ENCODE measurements around the gene TMEM220.

The TMEM220 gene

DNA sequence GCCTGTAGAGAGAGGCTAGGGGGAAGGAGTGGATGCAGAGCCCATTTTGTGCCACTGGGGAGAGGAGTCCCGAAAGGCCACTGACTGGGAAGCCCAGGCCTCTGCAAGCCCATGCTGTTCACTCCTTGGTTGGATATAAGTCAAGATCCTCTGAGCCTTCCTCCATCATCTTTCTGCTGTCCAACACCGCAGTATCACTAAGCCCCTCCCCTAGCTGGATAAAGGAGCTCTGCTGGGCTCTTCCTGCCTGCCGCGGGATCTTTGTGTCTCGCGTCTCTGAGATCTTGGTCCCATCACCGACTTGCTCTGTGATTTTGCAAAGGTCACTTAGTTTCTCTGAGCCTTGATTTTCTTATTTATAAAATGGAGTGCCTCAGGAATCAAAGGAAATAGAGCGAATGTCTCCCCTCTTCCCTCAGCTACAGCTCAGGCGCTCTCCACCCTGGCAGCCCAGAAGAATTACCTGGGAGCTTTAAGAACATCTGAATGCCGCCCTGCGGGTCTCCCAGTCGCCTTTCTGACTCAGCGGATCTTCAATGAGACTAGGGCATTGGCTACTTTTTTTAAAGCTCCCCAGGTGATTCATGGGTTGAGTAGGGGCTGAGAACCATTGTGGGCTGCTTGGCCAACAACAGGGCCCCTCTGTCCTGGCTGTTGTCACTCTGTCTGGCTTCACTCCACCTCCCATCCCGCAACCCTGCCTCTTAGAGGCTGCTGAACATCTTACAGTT lies 25.2 kb upstream of the TMEM220 start:
- no peaks in the 10 kb centered on the region for H3K27me3 ChIP-seq (ENCODE audit: control insufficient read depth, insufficient read depth, low read length)
- no peak for DNase-seq (ENCODE audit: low read depth, low spot score)
- no peak overlapping the region for H3K27ac ChIP-seq (ENCODE audit: low read length)
- H3K36me3 ChIP-seq (ENCODE audit: control insufficient read depth, insufficient read depth, low read length) = no peaks in the 10 kb centered on the region
- H3K4me1 ChIP-seq (ENCODE audit: control insufficient read depth, insufficient read depth, low read length) = peaks cover 2% of the 10 kb centered on the region
- no peak overlapping the region for H3K4me3 ChIP-seq (ENCODE audit: low read length)
- WGBS (ENCODE audit: insufficient coverage, insufficient read length) = no CpG with 5 or more reads among the region's 14 CpGs
- no peaks in the 10 kb centered on the region for H3K9me3 ChIP-seq (ENCODE audit: control insufficient read depth, insufficient read depth, low read length)

DNA sequence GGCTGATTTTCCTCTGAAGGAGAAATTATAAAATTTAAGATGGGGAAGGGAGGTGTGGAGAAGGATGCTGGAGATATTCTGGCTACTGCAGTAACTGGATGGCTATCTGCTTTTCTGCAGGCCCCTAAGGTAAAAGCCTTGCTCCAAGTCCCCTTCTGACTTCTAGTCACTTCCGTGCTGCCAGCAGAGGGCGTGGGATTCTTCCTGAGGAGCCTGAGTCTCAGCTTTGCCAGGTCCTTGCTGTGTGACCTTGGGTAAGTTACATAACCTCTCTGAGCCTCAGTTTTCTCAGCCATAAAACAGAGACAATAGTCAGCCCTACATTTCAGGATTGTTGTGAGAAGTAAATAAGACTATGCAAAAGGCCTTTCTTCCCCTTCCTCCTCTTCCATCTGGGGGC lies 24.3 kb upstream of the TMEM220 start:
- no CpG with 5 or more reads among the region's 2 CpGs for WGBS (ENCODE audit: insufficient coverage, insufficient read length)
- no peak for DNase-seq (ENCODE audit: low read depth, low spot score)
- H3K36me3 ChIP-seq (ENCODE audit: control insufficient read depth, insufficient read depth, low read length) = no peaks in the 10 kb centered on the region

DNA sequence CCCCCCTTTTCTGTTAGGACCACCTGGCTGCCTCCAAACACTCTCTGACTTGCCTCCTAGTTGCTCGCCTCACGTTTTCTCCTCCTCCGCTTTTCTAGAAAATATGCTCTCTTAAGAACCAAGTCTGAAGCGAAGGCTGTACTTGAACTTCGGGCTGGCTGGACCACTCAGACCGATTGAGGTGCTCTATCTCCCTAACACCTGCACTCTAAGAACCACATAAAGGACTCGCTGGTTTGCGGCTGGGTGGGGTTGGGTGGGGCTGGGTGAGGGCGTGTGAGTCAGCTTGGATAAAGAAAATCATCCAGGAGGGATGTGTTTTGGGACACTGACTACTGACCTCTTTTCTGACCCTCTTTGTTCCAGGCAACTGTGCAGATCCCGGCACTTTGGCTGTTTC lies 22.9 kb upstream of the TMEM220 start:
- WGBS (ENCODE audit: insufficient coverage, insufficient read length) = no CpG with 5 or more reads among the region's 10 CpGs
- DNase-seq (ENCODE audit: low read depth, low spot score) = no peak
- Histone ChIP-seq H3K27me3 (ENCODE audit: control insufficient read depth, insufficient read depth, low read length) (no peaks in the 10 kb centered on the region), H3K4me1 (ENCODE audit: control insufficient read depth, insufficient read depth, low read length) (peaks cover 2% of the 10 kb centered on the region), H3K27ac (ENCODE audit: low read length) (no peak overlapping the region), H3K4me3 (ENCODE audit: low read length) (no peak overlapping the region), H3K9me3 (ENCODE audit: control insufficient read depth, insufficient read depth, low read length) (no peaks in the 10 kb centered on the region), H3K36me3 (ENCODE audit: control insufficient read depth, insufficient read depth, low read length) (no peaks in the 10 kb centered on the region)

More for the DNA sequence above, 24.3 kb upstream of the TMEM220 start:
- no peak overlapping the region for H3K4me3 ChIP-seq (ENCODE audit: low read length)
- H3K4me1 ChIP-seq (ENCODE audit: control insufficient read depth, insufficient read depth, low read length) = peaks cover 2% of the 10 kb centered on the region
- H3K27me3 ChIP-seq (ENCODE audit: control insufficient read depth, insufficient read depth, low read length) = no peaks in the 10 kb centered on the region
- no peaks in the 10 kb centered on the region for H3K9me3 ChIP-seq (ENCODE audit: control insufficient read depth, insufficient read depth, low read length)
- H3K27ac ChIP-seq (ENCODE audit: low read length) = no peak overlapping the region

DNA sequence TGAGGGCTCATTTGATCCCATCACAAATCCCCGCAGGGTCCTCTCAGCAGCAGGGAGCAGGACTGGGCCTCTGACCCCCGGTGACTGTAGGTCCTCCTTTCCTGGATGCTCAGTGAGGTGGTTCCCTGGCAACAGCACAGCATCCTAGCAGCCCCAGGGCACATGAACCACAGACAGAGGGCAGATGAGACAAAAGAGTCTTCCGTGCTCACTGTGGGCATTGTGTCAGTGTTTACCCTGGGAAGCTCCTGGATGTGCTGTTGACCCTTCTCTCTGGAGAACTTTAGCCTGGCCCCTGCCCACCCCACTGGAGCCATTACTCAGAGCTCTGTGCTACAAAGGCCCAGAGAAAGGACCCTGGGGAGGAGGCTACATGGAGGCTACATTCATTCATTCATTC lies 21.7 kb upstream of the TMEM220 start:
- no peaks in the 10 kb centered on the region for H3K9me3 ChIP-seq (ENCODE audit: control insufficient read depth, insufficient read depth, low read length)
- H3K36me3 ChIP-seq (ENCODE audit: control insufficient read depth, insufficient read depth, low read length) = no peaks in the 10 kb centered on the region
- H3K27ac ChIP-seq (ENCODE audit: low read length) = no peak overlapping the region
- no peak for DNase-seq (ENCODE audit: low read depth, low spot score)
- H3K27me3 ChIP-seq (ENCODE audit: control insufficient read depth, insufficient read depth, low read length) = no peaks in the 10 kb centered on the region
- WGBS (ENCODE audit: insufficient coverage, insufficient read length) = no CpG with 5 or more reads among the region's 3 CpGs
- H3K4me3 ChIP-seq (ENCODE audit: low read length) = no peak overlapping the region
- peaks cover 2% of the 10 kb centered on the region for H3K4me1 ChIP-seq (ENCODE audit: control insufficient read depth, insufficient read depth, low read length)

DNA sequence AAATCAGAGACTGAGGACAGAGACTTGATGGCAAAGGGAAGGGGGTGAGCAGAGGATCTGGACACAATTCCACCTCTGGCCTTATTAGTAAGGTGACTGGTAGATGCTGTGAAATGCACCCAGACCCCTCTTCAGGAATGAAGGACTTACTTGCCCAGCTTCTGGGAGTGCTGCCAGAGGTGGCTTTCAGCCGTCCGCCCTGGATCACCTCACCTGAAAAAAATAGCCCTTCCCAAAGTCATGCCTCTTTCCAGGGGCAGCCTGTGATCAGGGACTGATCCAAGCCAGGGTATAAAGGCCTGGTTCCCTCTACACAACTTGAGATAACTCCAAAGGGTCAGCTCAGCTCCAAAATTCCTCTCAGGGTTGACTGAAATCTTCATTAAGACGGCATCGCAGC lies 20.4 kb upstream of the TMEM220 start:
- H3K36me3 ChIP-seq (ENCODE audit: control insufficient read depth, insufficient read depth, low read length) = no peaks in the 10 kb centered on the region
- H3K9me3 ChIP-seq (ENCODE audit: control insufficient read depth, insufficient read depth, low read length) = no peaks in the 10 kb centered on the region
- no peaks in the 10 kb centered on the region for H3K4me1 ChIP-seq (ENCODE audit: control insufficient read depth, insufficient read depth, low read length)
- H3K4me3 ChIP-seq (ENCODE audit: low read length) = no peak overlapping the region
- WGBS (ENCODE audit: insufficient coverage, insufficient read length) = no CpG with 5 or more reads among the region's 4 CpGs
- no peaks in the 10 kb centered on the region for H3K27me3 ChIP-seq (ENCODE audit: control insufficient read depth, insufficient read depth, low read length)
- DNase-seq (ENCODE audit: low read depth, low spot score) = no peak
- no peak overlapping the region for H3K27ac ChIP-seq (ENCODE audit: low read length)

DNA sequence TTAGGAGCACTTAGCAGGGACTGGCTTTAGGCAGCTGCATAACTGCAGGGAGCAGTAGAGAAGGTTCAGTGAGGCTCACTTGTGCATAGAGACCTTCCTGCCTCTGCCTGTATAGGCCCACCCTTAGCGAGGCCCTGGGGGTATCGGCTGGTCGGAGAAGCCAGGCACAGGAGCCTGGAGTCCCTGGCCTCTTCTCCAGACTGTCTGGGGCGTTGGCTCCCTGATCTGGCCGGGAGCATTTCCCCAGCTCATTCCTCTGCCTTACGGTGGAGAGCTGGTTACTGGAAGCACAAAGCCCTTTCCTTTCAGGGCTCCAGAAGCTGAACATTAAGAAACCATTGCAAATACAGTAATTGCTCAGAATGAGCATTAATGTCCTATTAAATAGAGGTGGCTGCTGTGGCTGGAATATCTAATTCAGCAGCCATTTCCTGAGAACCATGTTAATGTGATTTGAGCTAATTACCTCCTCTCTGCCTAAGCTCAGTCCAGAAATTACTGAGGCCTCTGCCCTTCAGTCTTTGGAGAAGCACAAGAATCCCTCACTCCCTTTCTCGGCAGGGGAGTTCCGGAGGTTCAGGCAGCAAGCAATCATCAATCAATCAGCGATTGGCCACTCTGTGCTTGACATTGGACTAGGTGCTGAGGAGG lies 18.8 kb upstream of the TMEM220 start:
- no peaks in the 10 kb centered on the region for H3K36me3 ChIP-seq (ENCODE audit: control insufficient read depth, insufficient read depth, low read length)
- no peak overlapping the region for H3K4me3 ChIP-seq (ENCODE audit: low read length)
- H3K9me3 ChIP-seq (ENCODE audit: control insufficient read depth, insufficient read depth, low read length) = no peaks in the 10 kb centered on the region
- no peak overlapping the region for H3K27ac ChIP-seq (ENCODE audit: low read length)
- DNase-seq (ENCODE audit: low read depth, low spot score) = no peak
- no CpG with 5 or more reads among the region's 9 CpGs for WGBS (ENCODE audit: insufficient coverage, insufficient read length)
- H3K27me3 ChIP-seq (ENCODE audit: control insufficient read depth, insufficient read depth, low read length) = no peaks in the 10 kb centered on the region
- no peaks in the 10 kb centered on the region for H3K4me1 ChIP-seq (ENCODE audit: control insufficient read depth, insufficient read depth, low read length)

DNA sequence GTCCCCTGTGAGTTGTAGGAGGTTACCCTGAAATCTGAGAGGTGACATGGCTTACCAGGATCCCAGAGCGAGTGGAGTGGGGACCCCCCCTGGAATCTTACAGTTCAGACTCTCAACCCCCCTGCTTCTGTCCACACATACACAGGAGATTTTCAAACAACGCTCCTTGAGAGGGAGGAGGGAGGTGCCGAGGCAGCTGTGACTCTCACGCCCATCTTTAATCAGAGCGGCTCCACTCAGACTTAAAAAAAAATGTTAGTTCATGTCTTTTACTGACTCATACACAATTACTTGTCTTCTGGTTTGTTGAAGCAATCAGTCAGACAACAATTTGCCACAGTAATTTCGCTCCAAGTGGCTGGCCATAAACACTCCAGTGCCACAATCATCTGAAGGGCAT lies 15.4 kb upstream of the TMEM220 start:
- Histone ChIP-seq H3K36me3 (ENCODE audit: control insufficient read depth, insufficient read depth, low read length) (no peaks in the 10 kb centered on the region), H3K4me1 (ENCODE audit: control insufficient read depth, insufficient read depth, low read length) (no peaks in the 10 kb centered on the region)
- WGBS (ENCODE audit: insufficient coverage, insufficient read length) = no CpG with 5 or more reads among the region's 6 CpGs

DNA sequence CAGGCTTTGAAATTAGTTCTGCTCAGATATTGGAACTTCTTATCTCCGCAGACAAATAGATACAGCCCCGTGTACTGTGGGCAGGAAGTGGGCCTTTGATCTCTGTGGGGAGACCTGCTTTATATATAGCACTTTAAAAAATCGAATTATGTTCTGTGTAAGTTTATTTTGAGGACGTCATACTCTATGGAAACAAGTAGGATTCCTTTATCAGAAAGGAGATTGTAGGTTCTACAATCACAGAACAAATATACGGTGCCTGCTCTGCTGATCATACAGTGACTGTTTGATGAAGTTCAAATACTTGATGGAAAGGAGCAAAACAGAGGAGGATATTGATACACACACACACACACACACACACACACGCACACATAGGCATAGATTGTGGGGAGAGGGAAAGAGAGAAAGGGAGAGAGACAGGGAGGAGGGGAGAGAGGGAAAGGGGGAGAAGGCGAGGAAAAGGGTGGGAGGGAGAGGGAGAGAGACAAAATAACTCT lies 14.7 kb upstream of the TMEM220 start:
- no peak overlapping the region for H3K4me3 ChIP-seq (ENCODE audit: low read length)
- WGBS (ENCODE audit: insufficient coverage, insufficient read length) = no CpG with 5 or more reads among the region's 7 CpGs
- H3K9me3 ChIP-seq (ENCODE audit: control insufficient read depth, insufficient read depth, low read length) = no peaks in the 10 kb centered on the region
- no peaks in the 10 kb centered on the region for H3K4me1 ChIP-seq (ENCODE audit: control insufficient read depth, insufficient read depth, low read length)
- DNase-seq (ENCODE audit: low read depth, low spot score) = no peak
- H3K27ac ChIP-seq (ENCODE audit: low read length) = no peak overlapping the region
- H3K27me3 ChIP-seq (ENCODE audit: control insufficient read depth, insufficient read depth, low read length) = no peaks in the 10 kb centered on the region
- H3K36me3 ChIP-seq (ENCODE audit: control insufficient read depth, insufficient read depth, low read length) = no peaks in the 10 kb centered on the region

More for the DNA sequence above, 15.4 kb upstream of the TMEM220 start:
- Histone ChIP-seq H3K27me3 (ENCODE audit: control insufficient read depth, insufficient read depth, low read length) (no peaks in the 10 kb centered on the region), H3K4me3 (ENCODE audit: low read length) (no peak overlapping the region), H3K9me3 (ENCODE audit: control insufficient read depth, insufficient read depth, low read length) (no peaks in the 10 kb centered on the region), H3K27ac (ENCODE audit: low read length) (no peak overlapping the region)
- no peak for DNase-seq (ENCODE audit: low read depth, low spot score)

DNA sequence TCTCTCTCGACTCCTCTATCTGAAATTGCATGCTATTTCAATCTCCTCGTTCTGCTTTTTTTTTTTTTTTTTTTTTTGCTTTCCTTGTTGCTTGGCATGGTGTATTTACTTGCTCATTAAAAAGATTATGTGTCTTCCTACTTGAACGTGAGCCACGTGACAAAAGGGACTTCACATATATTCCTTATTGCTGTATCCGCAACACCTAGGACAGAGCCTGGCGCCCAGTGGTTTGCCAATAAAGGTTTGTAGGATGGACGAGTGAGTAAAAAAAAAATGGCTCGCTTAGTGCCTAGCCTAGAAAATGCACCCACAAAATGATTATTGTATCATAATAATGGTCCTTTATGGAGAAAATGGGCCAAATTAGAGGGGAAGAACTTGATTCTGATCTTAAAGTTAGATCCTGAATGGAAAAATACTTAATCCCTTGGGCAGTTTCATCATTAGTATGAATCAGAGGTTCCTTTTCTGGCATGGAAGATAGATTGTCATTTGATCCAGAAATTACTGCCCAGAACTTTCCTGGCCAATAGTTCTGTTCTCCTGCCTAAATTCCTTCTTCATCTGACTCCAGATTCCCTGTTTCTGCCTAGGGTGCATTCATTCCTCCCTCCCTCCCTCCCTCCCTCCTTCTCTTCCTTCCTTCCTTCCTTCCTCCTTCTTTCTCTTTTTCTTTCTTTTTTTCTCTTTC lies 13.6 kb upstream of the TMEM220 start:
- Histone ChIP-seq H3K9me3 (ENCODE audit: control insufficient read depth, insufficient read depth, low read length) (no peaks in the 10 kb centered on the region), H3K36me3 (ENCODE audit: control insufficient read depth, insufficient read depth, low read length) (no peaks in the 10 kb centered on the region), H3K27ac (ENCODE audit: low read length) (no peak overlapping the region), H3K4me1 (ENCODE audit: control insufficient read depth, insufficient read depth, low read length) (no peaks in the 10 kb centered on the region; the same call in 1 of the 2 replicates), H3K4me3 (ENCODE audit: low read length) (no peak overlapping the region), H3K27me3 (ENCODE audit: control insufficient read depth, insufficient read depth, low read length) (no peaks in the 10 kb centered on the region)
- no CpG with 5 or more reads among the region's 8 CpGs for WGBS (ENCODE audit: insufficient coverage, insufficient read length)
- DNase-seq (ENCODE audit: low read depth, low spot score) = no peak

DNA sequence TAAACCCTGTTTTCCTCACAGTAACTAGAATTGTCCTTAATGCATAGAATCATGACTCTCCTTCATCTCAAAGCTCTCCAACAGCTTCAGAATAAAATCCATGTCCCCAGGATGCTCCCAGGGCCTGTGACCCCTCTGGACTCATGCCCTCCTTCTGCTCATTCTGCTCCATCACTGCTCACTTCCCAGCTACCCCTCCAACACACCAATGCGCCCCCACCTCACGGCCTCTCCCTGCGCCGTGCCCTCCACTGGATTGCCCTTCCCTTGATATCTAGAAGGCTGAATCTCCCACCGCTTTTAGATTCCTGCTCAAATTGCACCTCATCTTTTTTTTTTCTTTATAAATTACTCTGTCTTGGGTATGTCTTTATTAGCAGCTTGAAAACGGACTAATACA lies 12.6 kb upstream of the TMEM220 start:
- no peaks in the 10 kb centered on the region for H3K27me3 ChIP-seq (ENCODE audit: control insufficient read depth, insufficient read depth, low read length)
- no peak overlapping the region for H3K4me3 ChIP-seq (ENCODE audit: low read length)
- no peak overlapping the region for H3K27ac ChIP-seq (ENCODE audit: low read length)
- no peaks in the 10 kb centered on the region for H3K9me3 ChIP-seq (ENCODE audit: control insufficient read depth, insufficient read depth, low read length)
- DNase-seq (ENCODE audit: low read depth, low spot score) = no peak
- H3K4me1 ChIP-seq (ENCODE audit: control insufficient read depth, insufficient read depth, low read length) = no peaks in the 10 kb centered on the region; the same call in 1 of the 2 replicates
- no peaks in the 10 kb centered on the region for H3K36me3 ChIP-seq (ENCODE audit: control insufficient read depth, insufficient read depth, low read length)
- WGBS (ENCODE audit: insufficient coverage, insufficient read length) = no CpG with 5 or more reads among the region's 6 CpGs

Measured in iPS DF 6.9 (cell line).